HL-60 (cell line): ENCODE results near the gene MCM6.

Experiments
- POLR2AphosphoS5 ChIP-seq: IDR thresholded peaks from 2 replicates; pipeline ENCODE4 v1.6.1; 2012; ENCODE audit warnings: low read depth
- SPI1 ChIP-seq: IDR thresholded peaks from 2 replicates; pipeline ENCODE4 v1.6.1; 2012; ENCODE audit warnings: low read depth, mild to moderate bottlenecking, borderline replicate concordance
- TF ChIP-seq, protein P1 (sequence below): IDR thresholded peaks from one replicate; pipeline ENCODE4 v1.5.1; 2011; ENCODE audit warnings: low read length, control low read depth, inconsistent platforms; ENCODE audit not compliant: insufficient read depth
- TF ChIP-seq, protein P2 (sequence below): IDR thresholded peaks from 2 replicates; pipeline ENCODE4 v1.6.1; 2012; ENCODE audit warnings: low read depth; ENCODE audit not compliant: insufficient replicate concordance

DNA sequence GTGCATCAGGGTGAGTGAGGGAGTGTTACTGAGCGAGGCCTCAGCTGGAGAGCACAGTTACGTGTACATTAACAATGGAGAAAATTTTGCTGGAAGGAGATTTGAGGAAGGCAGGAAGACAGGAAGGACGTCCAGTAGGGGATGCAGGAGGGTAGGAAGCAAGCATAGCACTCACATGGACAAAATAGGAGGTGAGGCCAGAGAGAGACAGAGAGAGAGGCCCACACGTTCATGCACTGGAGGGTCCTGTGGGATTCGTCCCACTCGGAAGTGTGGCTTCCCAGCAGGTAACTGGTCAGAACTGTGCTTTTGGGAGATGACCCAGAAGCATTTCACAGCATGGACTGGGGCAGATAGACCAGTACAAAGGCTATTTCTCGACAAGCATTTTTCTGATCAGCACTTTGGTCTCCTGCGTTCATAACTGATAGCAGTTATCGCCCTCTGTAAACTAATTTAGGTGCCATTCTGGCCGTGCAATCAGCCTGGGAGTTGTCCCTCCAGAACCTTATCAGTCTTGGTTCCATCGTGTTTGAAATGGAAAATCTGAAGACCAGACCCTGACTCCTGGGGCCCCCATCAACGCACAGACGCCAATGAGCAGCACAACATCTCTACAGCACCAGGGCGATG lies 44.9 kb downstream of the MCM6 start:
- TF ChIP-seq POLR2AphosphoS5 = no peak
- TF ChIP-seq, protein P1, sequence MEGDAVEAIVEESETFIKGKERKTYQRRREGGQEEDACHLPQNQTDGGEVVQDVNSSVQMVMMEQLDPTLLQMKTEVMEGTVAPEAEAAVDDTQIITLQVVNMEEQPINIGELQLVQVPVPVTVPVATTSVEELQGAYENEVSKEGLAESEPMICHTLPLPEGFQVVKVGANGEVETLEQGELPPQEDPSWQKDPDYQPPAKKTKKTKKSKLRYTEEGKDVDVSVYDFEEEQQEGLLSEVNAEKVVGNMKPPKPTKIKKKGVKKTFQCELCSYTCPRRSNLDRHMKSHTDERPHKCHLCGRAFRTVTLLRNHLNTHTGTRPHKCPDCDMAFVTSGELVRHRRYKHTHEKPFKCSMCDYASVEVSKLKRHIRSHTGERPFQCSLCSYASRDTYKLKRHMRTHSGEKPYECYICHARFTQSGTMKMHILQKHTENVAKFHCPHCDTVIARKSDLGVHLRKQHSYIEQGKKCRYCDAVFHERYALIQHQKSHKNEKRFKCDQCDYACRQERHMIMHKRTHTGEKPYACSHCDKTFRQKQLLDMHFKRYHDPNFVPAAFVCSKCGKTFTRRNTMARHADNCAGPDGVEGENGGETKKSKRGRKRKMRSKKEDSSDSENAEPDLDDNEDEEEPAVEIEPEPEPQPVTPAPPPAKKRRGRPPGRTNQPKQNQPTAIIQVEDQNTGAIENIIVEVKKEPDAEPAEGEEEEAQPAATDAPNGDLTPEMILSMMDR = no peak
- TF ChIP-seq, protein P2, sequence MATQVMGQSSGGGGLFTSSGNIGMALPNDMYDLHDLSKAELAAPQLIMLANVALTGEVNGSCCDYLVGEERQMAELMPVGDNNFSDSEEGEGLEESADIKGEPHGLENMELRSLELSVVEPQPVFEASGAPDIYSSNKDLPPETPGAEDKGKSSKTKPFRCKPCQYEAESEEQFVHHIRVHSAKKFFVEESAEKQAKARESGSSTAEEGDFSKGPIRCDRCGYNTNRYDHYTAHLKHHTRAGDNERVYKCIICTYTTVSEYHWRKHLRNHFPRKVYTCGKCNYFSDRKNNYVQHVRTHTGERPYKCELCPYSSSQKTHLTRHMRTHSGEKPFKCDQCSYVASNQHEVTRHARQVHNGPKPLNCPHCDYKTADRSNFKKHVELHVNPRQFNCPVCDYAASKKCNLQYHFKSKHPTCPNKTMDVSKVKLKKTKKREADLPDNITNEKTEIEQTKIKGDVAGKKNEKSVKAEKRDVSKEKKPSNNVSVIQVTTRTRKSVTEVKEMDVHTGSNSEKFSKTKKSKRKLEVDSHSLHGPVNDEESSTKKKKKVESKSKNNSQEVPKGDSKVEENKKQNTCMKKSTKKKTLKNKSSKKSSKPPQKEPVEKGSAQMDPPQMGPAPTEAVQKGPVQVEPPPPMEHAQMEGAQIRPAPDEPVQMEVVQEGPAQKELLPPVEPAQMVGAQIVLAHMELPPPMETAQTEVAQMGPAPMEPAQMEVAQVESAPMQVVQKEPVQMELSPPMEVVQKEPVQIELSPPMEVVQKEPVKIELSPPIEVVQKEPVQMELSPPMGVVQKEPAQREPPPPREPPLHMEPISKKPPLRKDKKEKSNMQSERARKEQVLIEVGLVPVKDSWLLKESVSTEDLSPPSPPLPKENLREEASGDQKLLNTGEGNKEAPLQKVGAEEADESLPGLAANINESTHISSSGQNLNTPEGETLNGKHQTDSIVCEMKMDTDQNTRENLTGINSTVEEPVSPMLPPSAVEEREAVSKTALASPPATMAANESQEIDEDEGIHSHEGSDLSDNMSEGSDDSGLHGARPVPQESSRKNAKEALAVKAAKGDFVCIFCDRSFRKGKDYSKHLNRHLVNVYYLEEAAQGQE = no peak
- no peak for TF ChIP-seq SPI1
